ENCODE data around the gene ADCY4. TPM values are rescaled to one million over a fixed set of nuclear protein-coding genes. Genes with fewer than 3 reads are reported as not detected.

Gene ADCY4
- total and polyA plus RNA-seq, 2 of the 13 experiments (the other 11 are each of a cell fraction or from before 2014, with no cell fraction given): 0.03 TPM; not detected in 1

DNA sequence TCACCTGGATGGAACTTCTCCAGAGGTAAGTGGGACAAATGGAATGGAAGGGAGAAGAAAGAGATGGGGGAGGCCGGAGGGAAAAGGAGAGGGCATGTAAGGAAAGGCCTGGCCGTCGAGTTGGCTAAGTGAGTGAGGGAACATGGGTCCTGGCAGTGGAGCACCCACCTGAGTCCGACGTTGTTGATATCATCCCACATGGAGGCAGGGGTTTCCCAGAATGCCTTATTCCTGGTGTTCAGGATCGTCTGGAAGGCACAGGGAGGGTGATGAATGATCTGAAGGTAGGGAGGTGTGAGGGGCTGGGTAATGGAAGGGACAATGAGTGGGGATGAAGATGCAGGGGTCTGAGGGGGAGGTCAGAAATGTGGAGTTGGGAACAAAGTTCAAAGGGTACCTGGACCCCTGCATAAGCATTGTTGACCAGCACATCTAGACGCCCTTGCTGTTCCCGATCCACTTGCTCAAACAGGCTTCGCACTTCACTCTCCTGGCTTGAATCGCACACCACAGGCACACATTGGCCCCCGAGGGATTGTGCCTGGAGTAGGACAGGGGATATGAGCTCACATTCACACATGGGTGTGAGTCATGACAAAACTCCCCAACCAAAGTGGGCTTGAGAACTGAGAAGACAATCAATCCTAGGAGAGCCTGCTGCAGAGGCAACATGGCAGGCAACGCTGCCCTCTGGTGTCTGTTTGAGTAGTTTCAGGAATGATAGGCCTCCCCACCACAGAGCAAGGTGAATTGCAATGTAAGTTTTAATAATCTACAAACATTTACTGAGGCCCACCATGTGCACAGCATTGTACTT lies 38.3 kb downstream of the ADCY4 start (continued):
- 0 out of 2 replicates have a peak, but pooled peaks have one; percentile 7 for TF ChIP-seq NPAS2 (CRISPR knock-in tag; IDR thresholded peaks at IDR 0.05; ENCODE audit: borderline replicate concordance)
- TF ChIP-seq ZFY (CRISPR knock-in tag; IDR thresholded peaks at IDR 0.05): peak; percentile 43; the same call in 1 of the 2 replicates
- peak; percentile 89; the same call in 1 of the 2 replicates for TF ChIP-seq ERF (CRISPR knock-in tag; IDR thresholded peaks at IDR 0.05)
- no peak for TF ChIP-seq ZNF720 (CRISPR knock-in tag; IDR thresholded peaks at IDR 0.05)
- peak; percentile 89 for TF ChIP-seq TEAD3 (CRISPR knock-in tag; optimal IDR thresholded peaks at IDR 0.05; ENCODE audit: borderline replicate concordance)
- no peak for TF ChIP-seq PRPF4 (IDR thresholded peaks at IDR 0.05; ENCODE audit: low read depth, low read length, poor library complexity, severe bottlenecking)
- TF ChIP-seq ZNF10 (CRISPR knock-in tag; IDR thresholded peaks at IDR 0.05; ENCODE audit: borderline replicate concordance, low read depth): no peak
- no peak for TF ChIP-seq ZNF253 (CRISPR knock-in tag; IDR thresholded peaks at IDR 0.05; ENCODE audit: borderline replicate concordance)
- peak; percentile 88 for TF ChIP-seq AHR (CRISPR knock-in tag; IDR thresholded peaks at IDR 0.05)
- TF ChIP-seq ZNF572 (CRISPR knock-in tag; IDR thresholded peaks at IDR 0.05): peak; percentile 96; the same call in 1 of the 2 replicates
- 0 out of 2 replicates have a peak, but pooled peaks have one; percentile 27 for TF ChIP-seq SMAD3 (CRISPR knock-in tag; IDR thresholded peaks at IDR 0.05)
- TF ChIP-seq ZMAT5 (CRISPR knock-in tag; IDR thresholded peaks at IDR 0.05; ENCODE audit: borderline replicate concordance, low read depth): no peak
- peak; percentile 40; the same call in 1 of the 2 replicates for TF ChIP-seq SP4 (CRISPR knock-in tag; IDR thresholded peaks at IDR 0.05)
- 0 out of 2 replicates have a peak, but pooled peaks have one; percentile 23 for TF ChIP-seq ZNF619 (CRISPR knock-in tag; IDR thresholded peaks at IDR 0.05)
- TF ChIP-seq USF2 (IDR thresholded peaks at IDR 0.05; ENCODE audit: low read depth, low read length): 0 out of 2 replicates have a peak, but pooled peaks have one; percentile 1
- no peak for TF ChIP-seq USF2 (CRISPR knock-in tag; IDR thresholded peaks at IDR 0.05; ENCODE audit: borderline replicate concordance)
- TF ChIP-seq ZNF3 (CRISPR knock-in tag; IDR thresholded peaks at IDR 0.05): no peak
- no peak for TF ChIP-seq PLRG1 (conservative IDR thresholded peaks at IDR 0.05)
- TF ChIP-seq FOXK1 (CRISPR knock-in tag; IDR thresholded peaks at IDR 0.05; ENCODE audit: borderline replicate concordance, low read depth): 0 out of 2 replicates have a peak, but pooled peaks have one; percentile 62
- 0 out of 2 replicates have a peak, but pooled peaks have one; percentile 53 for TF ChIP-seq NR0B2 (CRISPR knock-in tag; IDR thresholded peaks at IDR 0.05)
- TF ChIP-seq MAZ (IDR thresholded peaks at IDR 0.05; ENCODE audit: borderline replicate concordance, low read depth, low read length): 0 out of 2 replicates have a peak, but pooled peaks have one; percentile 13
- TF ChIP-seq MAZ (CRISPR knock-in tag; IDR thresholded peaks at IDR 0.05; ENCODE audit: low read depth): no peak; the same call in 1 of the 2 replicates
- TF ChIP-seq NR2C2 (CRISPR knock-in tag; IDR thresholded peaks at IDR 0.05; ENCODE audit: borderline replicate concordance): peak; percentile 30; the same call in 1 of the 2 replicates
- no peak for TF ChIP-seq CCAR2 (optimal IDR thresholded peaks at IDR 0.05; ENCODE audit: low read depth, low read length)
- peak; percentile 46; the same call in 1 of the 2 replicates for TF ChIP-seq ZNF230 (CRISPR knock-in tag; IDR thresholded peaks at IDR 0.05)
- TF ChIP-seq, protein P1, sequence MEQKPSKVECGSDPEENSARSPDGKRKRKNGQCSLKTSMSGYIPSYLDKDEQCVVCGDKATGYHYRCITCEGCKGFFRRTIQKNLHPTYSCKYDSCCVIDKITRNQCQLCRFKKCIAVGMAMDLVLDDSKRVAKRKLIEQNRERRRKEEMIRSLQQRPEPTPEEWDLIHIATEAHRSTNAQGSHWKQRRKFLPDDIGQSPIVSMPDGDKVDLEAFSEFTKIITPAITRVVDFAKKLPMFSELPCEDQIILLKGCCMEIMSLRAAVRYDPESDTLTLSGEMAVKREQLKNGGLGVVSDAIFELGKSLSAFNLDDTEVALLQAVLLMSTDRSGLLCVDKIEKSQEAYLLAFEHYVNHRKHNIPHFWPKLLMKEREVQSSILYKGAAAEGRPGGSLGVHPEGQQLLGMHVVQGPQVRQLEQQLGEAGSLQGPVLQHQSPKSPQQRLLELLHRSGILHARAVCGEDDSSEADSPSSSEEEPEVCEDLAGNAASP (CRISPR knock-in tag; IDR thresholded peaks at IDR 0.05; ENCODE audit: borderline replicate concordance): peak; percentile 80

Data from HepG2 (cell line).